GM19463 (cell line): Measurements from ENCODE around the gene S100A16.

ENCODE experiments used
- ATAC-seq: cut with Tn5 transposase; IDR thresholded peaks from one replicate; pipeline ENCODE4 v1.9.1; 2021; ENCODE audit warnings: mild to moderate bottlenecking, moderate library complexity; ENCODE audit not compliant: unreplicated experiment

The S100A16 gene

DNA sequence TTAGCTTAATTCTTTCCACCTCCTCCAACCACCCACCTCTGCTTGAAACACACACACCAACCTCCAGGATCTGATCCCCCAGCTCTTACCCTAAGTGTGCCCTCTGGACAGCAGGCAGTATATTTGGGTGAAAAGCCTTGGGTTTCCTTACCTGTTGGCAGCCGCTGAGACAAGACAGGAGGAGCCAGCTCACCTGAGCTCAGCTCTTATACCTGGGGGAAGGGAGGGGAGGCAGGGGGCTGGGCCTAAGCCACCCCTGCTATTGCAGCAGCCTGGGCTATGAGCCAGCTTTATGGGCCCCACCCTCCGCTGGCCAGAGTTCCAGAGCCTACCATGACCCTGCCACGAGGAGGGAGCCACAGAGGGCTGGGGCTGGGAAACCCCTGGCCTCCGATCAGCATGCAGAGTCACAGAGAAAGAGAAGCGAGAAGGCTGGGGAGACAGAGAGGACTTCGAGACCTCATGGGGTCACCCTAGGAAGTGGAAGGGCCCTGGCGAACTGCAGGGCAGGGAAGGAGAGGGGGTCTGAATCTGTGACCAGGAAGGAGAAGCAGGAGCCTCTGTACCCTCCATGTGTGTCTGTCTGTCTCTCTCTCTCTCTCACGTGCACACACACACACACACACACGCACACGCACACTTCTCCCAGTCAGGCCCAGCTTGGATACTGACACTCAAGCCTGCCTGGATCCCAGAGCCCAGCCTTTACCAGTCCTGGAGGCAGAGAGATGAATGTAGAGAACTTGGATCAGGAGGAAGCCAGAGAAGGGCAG is 3.4 kb upstream of the S100A16 start, which contains the start of gene S100A14:
Gene S100A14, minus strand, starts transcription at position 182 of the 773 bp plus-strand sequence. CDS start 467 bp downstream, outside the sequence.
- no peak for ATAC-seq

- no peak for ATAC-seq
Observed at GRCh38 chr1:153615406-153615805, 2.5 kb upstream of the S100A16 start.

DNA sequence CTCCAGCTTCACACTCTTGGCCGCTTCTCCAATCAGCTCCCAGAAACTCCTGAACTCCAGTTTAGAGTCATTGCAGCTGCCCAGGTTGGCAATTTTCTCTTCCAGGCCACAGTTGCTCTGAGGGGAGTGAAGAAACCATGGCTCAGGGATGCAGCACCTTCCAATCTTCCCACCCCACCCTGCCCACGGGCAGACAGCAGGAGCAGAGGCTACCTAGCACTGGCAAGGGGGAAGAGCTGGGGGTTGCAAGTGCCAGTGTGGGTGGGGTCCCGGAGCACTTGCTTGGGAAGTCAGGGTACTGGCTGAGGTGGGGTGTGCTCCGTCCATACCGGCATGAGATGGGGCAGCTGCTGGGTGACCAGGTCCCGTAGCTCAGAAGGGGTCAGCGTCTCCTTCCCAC is 2.0 kb upstream of the S100A16 start:
- ATAC-seq, result no peak

DNA sequence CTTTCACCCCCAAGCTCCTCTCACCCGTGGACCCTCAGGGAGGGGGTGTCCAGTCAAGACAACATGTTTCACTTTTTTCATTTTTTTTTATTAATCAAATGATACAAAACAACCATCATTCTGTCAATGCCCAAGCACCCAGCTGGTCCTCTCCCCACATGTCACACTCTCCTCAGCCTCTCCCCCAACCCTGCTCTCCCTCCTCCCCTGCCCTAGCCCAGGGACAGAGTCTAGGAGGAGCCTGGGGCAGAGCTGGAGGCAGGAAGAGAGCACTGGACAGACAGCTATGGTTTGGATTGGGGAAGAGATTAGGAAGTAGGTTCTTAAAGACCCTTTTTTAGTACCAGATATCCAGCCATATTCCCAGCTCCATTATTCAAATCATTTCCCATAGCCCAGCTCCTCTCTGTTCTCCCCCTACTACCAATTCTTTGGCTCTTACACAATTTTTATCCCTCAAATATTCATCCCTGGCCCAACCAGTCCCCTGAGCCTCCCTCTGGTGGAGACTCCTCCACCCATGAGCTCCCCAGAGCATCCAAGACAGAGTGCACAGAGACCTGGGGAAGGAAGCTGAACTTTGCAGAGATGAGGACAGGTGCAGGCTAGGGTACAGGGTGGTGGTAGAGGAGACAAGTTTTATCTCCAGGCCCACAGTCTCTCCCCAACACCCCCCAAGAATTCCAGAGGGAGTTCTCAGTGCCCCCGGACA is 1.4 kb upstream of the S100A16 start:
- no peak for ATAC-seq

- ATAC-seq, result no peak
Observed at GRCh38 chr1:153613406-153613805, 469 bp upstream of the S100A16 start.

DNA sequence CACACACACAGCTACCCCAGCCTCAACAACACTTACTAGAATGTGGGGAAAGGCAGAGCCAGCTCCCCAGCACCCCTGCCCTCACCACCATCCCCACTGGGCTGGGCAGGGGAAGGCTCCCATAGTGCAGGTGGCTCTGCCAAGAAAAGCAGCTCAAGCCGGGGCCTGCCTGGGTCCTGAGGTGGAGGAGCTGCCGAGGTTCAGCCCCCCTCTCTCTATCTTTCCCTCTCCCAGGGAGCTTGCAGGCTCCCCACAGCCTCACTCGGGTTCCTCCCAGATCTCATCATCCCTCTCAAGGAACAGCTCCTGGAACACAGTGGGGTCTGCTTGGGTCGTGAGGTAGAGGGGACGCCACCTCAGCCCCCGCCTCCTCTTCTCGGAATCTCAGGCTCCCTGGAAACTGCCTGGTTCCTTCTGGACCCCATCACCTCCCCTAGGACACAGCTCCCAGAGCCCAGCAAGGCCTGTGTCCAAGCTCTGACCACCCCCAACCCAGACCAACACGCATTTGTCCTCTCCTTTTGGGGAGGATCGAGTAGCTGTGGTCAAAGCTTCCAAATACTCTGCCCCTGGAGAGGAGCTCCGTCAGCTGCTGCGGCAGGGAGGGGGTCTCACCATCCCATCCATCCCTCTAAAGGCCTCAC is 704 bp downstream of the S100A16 start:
- ATAC-seq, result no peak

GRCh38 chr1:153611356-153611755 is 1.6 kb downstream of the S100A16 start:
- no peak for ATAC-seq

DNA sequence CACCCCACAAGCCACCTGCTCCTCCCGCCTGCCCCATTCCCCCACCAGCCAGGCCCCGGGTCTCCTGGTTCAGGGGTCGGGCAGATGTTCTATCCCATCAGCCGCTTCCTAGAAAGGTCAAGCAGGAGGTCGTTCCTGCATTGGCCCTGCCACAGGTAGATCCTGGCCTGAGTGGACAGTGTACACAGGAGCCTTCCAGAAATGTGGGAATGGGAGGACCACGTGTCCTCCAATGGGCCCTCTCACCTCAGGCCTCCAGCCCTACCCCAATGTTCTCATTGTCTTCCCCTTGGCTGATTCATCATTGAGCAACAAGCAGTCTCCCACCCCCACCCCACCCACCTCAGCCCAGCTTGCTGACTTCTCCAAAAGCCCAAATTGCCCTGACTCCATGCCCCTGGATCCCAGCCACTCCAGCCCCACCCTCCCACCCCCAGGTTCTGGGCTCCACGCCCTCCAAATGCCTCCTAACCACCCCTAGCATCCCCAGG is 2.1 kb downstream of the S100A16 start:
- ATAC-seq, result no peak

DNA sequence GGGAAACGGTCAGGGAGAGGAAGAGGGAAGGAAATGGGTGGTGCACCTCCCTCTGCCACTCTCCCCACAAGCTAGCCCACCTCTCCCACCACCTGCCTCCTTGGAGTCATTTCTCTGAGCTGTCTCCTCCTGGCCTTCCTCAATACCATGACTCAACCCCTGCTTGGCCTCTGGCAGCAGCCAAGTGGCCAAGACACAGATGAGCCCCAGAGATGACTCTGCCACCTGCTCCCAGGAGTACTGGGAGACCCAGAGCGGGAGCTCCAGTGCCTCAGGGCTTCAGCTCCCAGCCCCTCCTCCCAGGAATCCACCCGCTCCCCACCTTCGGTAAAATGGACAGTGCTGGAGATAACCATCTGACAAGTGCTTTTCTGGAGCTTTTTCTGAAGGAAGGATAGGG is 2.6 kb downstream of the S100A16 start:
- ATAC-seq, result no peak

DNA sequence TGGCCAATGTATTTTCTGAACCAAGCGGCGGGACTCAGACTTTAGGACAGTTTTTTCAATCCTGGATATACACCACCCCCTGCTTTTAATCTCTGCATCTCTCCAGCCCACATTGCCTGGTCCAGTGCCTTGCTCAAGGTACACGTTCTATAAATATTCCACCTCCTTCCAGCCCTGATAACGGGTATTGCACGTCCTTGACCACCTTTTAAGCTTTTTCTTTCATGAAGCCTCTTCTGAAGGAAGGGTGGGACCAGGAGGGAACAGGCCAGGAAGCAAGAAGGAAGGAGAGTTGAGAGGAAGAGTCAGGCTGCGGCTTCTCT is 3.4 kb downstream of the S100A16 start:
- ATAC-seq, result no peak

GRCh38 chr1:153608742-153609584 is 4.0 kb downstream of the S100A16 start:
- no peak for ATAC-seq

- no peak for ATAC-seq
Observed at GRCh38 chr1:153608089-153608682, 4.8 kb downstream of the S100A16 start.

DNA sequence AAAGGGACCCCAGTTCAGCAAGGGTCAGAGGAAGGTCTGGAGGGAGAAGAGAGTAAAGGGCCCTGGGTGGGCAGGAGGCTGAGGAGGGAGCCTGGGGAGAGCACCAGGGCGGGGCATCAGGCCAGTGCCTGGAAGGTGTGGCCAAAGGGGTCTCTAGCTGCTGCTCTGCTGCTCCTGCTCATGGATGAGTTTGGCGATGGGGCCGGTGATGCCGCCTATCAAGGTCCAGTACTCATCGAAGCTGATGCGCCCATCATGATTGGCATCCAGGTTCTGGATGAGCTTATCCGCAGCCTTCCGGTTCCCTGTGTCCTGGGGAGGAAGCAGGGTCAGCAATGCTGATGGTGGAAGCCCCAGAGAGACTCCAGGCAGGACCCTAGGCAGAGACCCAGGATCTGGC is 5.6 kb downstream of the S100A16 start:
- no peak for ATAC-seq

DNA sequence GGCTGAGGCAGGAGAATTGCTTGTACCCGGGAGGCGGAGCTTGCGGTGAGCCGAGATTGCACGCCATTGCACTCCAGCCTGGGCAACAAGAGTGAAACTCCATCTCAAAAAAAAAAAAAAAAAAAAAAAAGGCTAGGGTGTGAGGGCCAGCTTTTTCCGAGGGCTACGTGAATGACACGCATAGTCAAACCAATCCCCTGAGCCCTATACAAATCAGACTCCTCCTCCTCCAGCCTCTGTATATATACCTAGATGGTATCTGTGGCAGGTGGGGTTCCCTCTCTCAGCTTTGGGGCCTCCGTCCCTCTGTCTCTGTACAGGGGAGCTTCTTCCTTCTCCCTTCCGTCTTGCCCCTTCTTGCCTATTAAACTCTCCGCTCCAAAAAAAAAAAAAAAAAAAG is 6.7 kb downstream of the S100A16 start:
- no peak for ATAC-seq

DNA sequence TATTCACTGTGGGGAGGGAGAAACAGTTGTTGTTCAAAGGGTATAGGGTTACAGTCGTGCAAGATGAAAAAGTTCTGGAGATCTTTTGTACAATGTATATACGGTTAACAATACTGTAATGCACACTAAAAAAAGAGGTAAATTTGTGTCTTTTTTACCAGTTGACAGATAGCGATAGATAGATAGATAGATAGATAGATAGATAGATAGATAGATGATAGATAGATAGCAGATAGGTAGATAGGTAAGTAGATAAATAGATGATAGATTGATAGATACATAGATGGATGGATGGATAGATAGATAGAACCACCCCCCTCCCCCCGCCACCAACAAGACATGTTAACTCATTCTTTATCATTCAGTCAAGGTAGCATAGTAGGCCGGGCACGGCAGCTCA is 10.2 kb downstream of the S100A16 start:
- no peak for ATAC-seq

GRCh38 chr1:153599847-153600246 is 13.1 kb downstream of the S100A16 start:
- ATAC-seq, result no peak

- peak; percentile 94 for ATAC-seq
Observed at GRCh38 chr1:153598309-153599172, 14.4 kb downstream of the S100A16 start.

- no peak for ATAC-seq
Observed at GRCh38 chr1:153597206-153597605, 15.7 kb downstream of the S100A16 start.

DNA sequence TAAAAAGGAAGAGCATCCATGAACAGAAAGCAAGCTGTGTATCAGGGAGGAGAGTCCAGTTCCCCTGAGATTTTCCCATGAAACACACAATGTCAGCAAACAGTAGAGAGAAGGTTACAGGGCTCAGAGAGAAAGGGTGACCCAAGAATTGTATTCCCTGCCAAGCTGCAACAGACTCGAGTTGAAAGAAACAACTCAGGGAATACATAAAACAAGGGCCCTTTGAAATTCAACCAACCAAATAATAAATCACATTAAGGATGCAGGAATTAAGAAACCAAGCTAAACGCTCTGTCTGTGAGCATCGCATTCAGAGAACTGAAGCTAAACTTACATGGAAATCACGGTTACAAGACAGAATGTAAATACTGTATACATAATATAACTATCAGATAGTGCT is 20.2 kb downstream of the S100A16 start:
- no peak for ATAC-seq

DNA sequence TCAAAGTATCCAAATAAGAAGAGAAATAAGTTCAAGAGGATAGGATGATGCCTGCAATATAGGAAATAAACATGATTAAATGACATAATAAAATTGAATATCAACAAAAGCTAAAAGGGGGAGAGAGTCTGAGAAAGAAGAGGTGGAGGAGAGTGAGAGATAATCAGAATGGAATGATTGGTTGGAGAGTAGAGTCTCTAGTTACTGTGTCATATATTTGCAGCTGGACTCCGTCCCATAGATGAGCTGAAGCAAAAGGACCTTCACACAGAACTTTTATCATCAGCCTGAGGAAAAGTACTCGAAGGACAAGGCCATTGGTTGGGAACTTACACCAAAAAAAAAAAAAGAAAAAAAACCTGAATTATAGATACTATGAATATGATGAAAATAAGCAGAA is 24.5 kb downstream of the S100A16 start:
- no peak for ATAC-seq
